ENCODE data around the gene USP16. TPM values are rescaled to one million over a fixed set of nuclear protein-coding genes. Genes with fewer than 3 reads are reported as not detected.

Gene USP16
- total RNA-seq, 3 donors from 2014 or later (not counting 1 experiment from before 2014, with no cell fraction given): 67.9 to 76.9 (median 75.7) TPM

GRCh38 chr21:29082046-29082815 is 57.8 kb downstream of the USP16 start:
- H3K4me1 Mint-ChIP-seq: peaks cover 34 to 37% of the 10 kb centered on the region in 2 donors
- H3K4me3 Mint-ChIP-seq: no peak overlapping the region
- no peak overlapping the region for H3K27ac Mint-ChIP-seq
- DNase-seq (no peak), ATAC-seq (no peak)
- H3K27ac ChIP-seq (ENCODE audit: low read length): no peak overlapping the region
- peaks cover 33% of the 10 kb centered on the region for H3K4me1 ChIP-seq (ENCODE audit: control insufficient read depth, insufficient read depth, low read length)
- H3K27me3 ChIP-seq (ENCODE audit: control insufficient read depth, insufficient read depth, low read length): no peaks in the 10 kb centered on the region
- TF ChIP-seq CTCF (IDR thresholded peaks at IDR 0.05): no peak
- intact Hi-C loops (cut with micrococcal nuclease): no loop called here
- WGBS (ENCODE audit: insufficient coverage): 96% methylated on average over 2 of the region's 3 CpGs
- H3K4me3 ChIP-seq (ENCODE audit: low read length): no peak overlapping the region
- H3K9me3 ChIP-seq (ENCODE audit: control insufficient read depth, insufficient read depth, low read length): no peaks in the 10 kb centered on the region
- H3K9me3 Mint-ChIP-seq: peaks cover 0 to 2% of the 10 kb centered on the region in 2 donors
- no peaks in the 10 kb centered on the region for H3K36me3 ChIP-seq (ENCODE audit: control insufficient read depth, insufficient read depth, low read length)
- no peaks in the 10 kb centered on the region for H3K36me3 Mint-ChIP-seq
- H3K27me3 Mint-ChIP-seq (ENCODE audit: low read depth in 2 of 2): no peaks in the 10 kb centered on the region

GRCh38 chr21:29083306-29083705 is 58.8 kb downstream of the USP16 start:
- Histone ChIP-seq H3K4me1 (ENCODE audit: control insufficient read depth, insufficient read depth, low read length) (peaks cover 27% of the 10 kb centered on the region), H3K27ac (ENCODE audit: low read length) (no peak overlapping the region), H3K36me3 (ENCODE audit: control insufficient read depth, insufficient read depth, low read length) (no peaks in the 10 kb centered on the region), H3K4me3 (ENCODE audit: low read length) (no peak overlapping the region), H3K9me3 (ENCODE audit: control insufficient read depth, insufficient read depth, low read length) (no peaks in the 10 kb centered on the region), H3K27me3 (ENCODE audit: control insufficient read depth, insufficient read depth, low read length) (no peaks in the 10 kb centered on the region)
- intact Hi-C loops (cut with micrococcal nuclease): no loop called here
- peaks cover 0 to 2% of the 10 kb centered on the region in 2 donors for H3K9me3 Mint-ChIP-seq
- peaks cover 27 to 28% of the 10 kb centered on the region in 2 donors for H3K4me1 Mint-ChIP-seq
- no peak overlapping the region for H3K4me3 Mint-ChIP-seq
- no peak overlapping the region for H3K27ac Mint-ChIP-seq
- ATAC-seq (no peak), DNase-seq (no peak)
- TF ChIP-seq CTCF (IDR thresholded peaks at IDR 0.05): no peak
- no peaks in the 10 kb centered on the region for H3K36me3 Mint-ChIP-seq
- H3K27me3 Mint-ChIP-seq (ENCODE audit: low read depth in 2 of 2): no peaks in the 10 kb centered on the region
- 94% methylated on average over 3 of the region's 3 CpGs for WGBS (ENCODE audit: insufficient coverage)

- TF ChIP-seq CTCF (IDR thresholded peaks at IDR 0.05): no peak
- WGBS (ENCODE audit: insufficient coverage): 100% methylated on average over 2 of the region's 2 CpGs
- no peaks in the 10 kb centered on the region for H3K27me3 Mint-ChIP-seq (ENCODE audit: low read depth in 2 of 2)
- no peaks in the 10 kb centered on the region for H3K9me3 ChIP-seq (ENCODE audit: control insufficient read depth, insufficient read depth, low read length)
- no peaks in the 10 kb centered on the region for H3K9me3 Mint-ChIP-seq
- DNase-seq (no peak), ATAC-seq (no peak)
- H3K27me3 ChIP-seq (ENCODE audit: control insufficient read depth, insufficient read depth, low read length): no peaks in the 10 kb centered on the region
- H3K27ac ChIP-seq (ENCODE audit: low read length): no peak overlapping the region
- no peak overlapping the region for H3K27ac Mint-ChIP-seq
- no peaks in the 10 kb centered on the region for H3K36me3 Mint-ChIP-seq
- H3K4me1 ChIP-seq (ENCODE audit: control insufficient read depth, insufficient read depth, low read length): peaks cover 17% of the 10 kb centered on the region
- H3K4me1 Mint-ChIP-seq: peaks cover 17% of the 10 kb centered on the region in 2 donors
- H3K4me3 Mint-ChIP-seq: no peak overlapping the region
- intact Hi-C loops (cut with micrococcal nuclease): no loop called here
- no peaks in the 10 kb centered on the region for H3K36me3 ChIP-seq (ENCODE audit: control insufficient read depth, insufficient read depth, low read length)
- no peak overlapping the region for H3K4me3 ChIP-seq (ENCODE audit: low read length)
Observed at GRCh38 chr21:29084372-29084771, 59.9 kb downstream of the USP16 start.

Measured in natural killer cell (primary cell).